ENCODE measurements around the gene RXRA.

The RXRA gene

GRCh38 chr9:134360897-134361296 is 34.6 kb downstream of the RXRA start:
- FAIRE-seq (no peak), DNase-seq (ENCODE audit: insufficient read length, low spot score) (no peak)
- no peak for TF ChIP-seq CTCF (IDR thresholded peaks at IDR 0.05; ENCODE audit: insufficient read depth, missing control alignments)

GRCh38 chr9:134361426-134361825 is 35.2 kb downstream of the RXRA start:
- no peak for DNase-seq (ENCODE audit: insufficient read length, low spot score)
- TF ChIP-seq CTCF (IDR thresholded peaks at IDR 0.05; ENCODE audit: insufficient read depth, missing control alignments) = no peak
- FAIRE-seq = no peak

- FAIRE-seq (no peak), DNase-seq (ENCODE audit: insufficient read length, low spot score) (no peak)
- no peak for TF ChIP-seq CTCF (IDR thresholded peaks at IDR 0.05; ENCODE audit: insufficient read depth, missing control alignments)
Observed at GRCh38 chr9:134361843-134362414, 35.7 kb downstream of the RXRA start.

GRCh38 chr9:134363450-134363849 is 37.2 kb downstream of the RXRA start:
- DNase-seq (ENCODE audit: insufficient read length, low spot score) = no peak
- no peak for TF ChIP-seq CTCF (IDR thresholded peaks at IDR 0.05; ENCODE audit: insufficient read depth, missing control alignments)
- FAIRE-seq = no peak

GRCh38 chr9:134364391-134365114 is 38.3 kb downstream of the RXRA start:
- no peak for TF ChIP-seq CTCF (IDR thresholded peaks at IDR 0.05; ENCODE audit: insufficient read depth, missing control alignments)
- no peak for DNase-seq (ENCODE audit: insufficient read length, low spot score)
- FAIRE-seq = no peak

GRCh38 chr9:134365115-134365596 is 38.9 kb downstream of the RXRA start:
- FAIRE-seq = no peak
- DNase-seq (ENCODE audit: insufficient read length, low spot score) = no peak
- TF ChIP-seq CTCF (IDR thresholded peaks at IDR 0.05; ENCODE audit: insufficient read depth, missing control alignments) = no peak

GRCh38 chr9:134365791-134366222 is 39.6 kb downstream of the RXRA start:
- no peak for TF ChIP-seq CTCF (IDR thresholded peaks at IDR 0.05; ENCODE audit: insufficient read depth, missing control alignments)
- DNase-seq (ENCODE audit: insufficient read length, low spot score) = no peak
- no peak for FAIRE-seq
